IPS-NIHi7 (cell line): ENCODE results near the gene TLX3.

ENCODE experiments used
- DNase-seq: peaks from one replicate; pipeline ENCODE4 v3.0.0; 2012; ENCODE audit warnings: mixed read lengths; ENCODE audit errors: extremely low spot score

The TLX3 gene

DNA sequence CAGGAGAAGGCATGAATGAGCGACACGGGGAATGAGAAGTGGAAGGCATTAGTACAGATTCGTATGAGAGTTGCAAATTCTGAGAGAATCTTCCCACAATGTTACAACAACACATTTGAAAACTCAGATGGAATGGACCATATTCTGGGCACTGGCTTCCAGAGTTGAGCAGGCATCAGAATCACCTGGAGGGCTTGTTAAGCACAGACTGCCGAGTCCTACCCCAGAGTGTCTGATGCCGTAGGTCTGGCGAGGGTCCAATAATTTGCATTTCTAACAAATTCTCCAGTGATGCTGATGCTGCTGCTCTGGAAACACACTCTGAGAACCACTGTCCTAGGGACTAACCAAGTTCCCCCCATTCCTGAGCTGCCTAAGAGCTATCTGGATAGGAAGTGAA lies 2.9 kb upstream of the TLX3 start:
- DNase-seq, result no peak

DNA sequence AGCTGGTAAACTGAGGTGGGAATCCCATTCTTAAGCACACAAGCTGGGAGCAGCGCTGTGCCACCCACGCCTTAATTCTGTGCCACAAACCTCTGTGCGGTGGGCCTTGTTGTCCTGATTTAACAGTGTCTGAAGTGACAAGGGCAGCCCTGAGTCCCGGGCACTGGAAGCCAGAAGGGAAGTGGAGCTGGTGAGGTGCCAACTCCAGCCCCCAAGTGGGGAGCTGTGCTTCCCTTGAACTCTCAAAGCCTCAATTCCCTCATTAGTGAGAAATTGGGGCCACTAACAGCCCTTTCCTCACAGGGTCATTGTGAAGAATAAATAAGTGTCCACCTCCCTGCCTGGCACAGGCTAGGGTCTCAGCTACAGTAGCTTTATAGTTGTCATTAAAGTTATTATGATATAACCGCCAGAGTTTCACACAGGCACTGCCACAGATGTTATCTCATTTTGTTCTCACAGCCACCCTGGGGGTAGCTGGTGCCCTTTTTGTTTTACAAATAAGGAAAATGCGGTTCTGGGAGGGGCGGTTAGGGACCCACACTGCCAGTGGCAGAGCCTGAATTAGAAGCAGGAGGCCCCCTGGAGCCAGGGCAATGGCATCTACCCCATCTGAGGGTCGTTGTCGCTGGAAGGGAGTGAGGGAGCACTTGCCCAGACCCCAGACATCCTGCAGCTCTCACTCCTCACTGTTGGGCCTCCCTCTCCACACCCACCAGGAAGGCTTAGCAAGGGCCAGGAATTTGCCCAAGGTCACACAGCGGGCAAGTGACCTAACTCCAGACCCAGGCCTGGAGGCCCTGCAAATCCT lies 2.1 kb upstream of the TLX3 start:
- peak; percentile 43 for DNase-seq

DNA sequence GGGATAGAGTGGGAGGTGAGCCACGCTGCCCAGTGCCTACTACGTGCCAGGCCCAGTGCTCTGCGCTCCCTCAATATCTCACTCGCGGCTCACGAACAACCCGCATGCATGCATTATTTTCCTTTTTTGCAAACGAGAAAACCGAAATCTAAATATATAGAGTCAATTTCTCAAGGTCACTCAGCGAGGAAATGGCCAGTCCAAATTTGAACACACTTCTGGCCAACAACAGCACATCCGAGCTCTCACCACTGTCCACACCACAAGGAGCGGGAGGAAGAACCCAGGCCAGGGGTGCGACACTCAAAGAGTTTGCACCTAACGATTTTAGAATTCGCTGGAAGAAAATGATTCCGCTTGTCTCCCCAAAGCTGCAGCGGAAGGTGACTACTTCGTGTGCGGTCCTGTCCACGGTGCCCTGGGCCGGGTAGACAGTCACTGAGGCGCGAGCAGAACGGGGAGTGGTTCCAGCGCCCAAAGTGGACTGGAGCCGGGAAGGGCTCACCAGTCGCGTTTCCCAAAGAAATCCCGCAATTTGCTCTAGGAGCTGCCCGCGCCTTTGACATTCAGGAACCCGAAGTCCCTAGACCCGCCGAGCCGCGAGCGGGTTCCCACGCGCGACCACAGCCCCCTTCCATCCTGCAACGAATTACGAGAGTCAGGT lies 1.1 kb upstream of the TLX3 start:
- DNase-seq, result no peak

DNA sequence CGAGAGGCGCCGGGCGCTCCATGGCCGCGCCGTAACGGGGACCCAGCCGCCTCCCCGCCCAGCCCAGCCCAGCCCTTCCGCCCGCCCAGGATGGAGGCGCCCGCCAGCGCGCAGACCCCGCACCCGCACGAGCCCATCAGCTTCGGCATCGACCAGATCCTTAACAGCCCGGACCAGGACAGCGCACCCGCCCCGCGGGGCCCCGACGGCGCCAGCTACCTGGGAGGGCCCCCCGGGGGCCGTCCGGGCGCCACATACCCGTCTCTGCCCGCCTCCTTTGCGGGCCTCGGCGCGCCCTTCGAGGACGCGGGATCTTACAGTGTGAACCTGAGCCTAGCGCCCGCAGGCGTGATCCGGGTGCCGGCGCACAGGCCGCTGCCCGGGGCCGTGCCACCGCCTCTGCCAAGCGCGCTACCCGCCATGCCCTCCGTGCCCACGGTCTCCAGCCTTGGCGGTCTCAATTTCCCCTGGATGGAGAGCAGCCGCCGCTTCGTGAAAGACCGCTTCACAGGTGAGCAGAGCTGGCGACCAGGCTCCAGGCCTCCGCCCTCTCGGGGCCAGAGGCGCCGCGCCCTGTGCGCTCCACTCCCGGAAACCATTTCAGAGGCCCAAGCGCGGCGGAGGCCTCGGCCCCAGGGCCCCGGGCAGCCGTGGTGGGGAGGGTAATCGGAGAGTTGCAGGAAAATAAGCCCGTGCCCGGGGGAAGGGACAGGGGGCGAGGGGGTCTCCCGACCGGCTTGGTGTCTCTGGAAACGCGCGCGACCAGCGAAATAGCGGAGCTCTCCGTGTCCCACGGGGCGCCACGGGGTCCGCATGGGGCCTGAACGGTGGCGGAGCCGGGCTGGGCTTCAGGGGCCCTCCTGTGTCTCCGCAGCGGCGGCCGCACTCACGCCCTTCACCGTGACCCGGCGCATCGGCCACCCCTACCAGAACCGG lies 496 bp downstream of the TLX3 start:
- DNase-seq, result peak; percentile 26

DNA sequence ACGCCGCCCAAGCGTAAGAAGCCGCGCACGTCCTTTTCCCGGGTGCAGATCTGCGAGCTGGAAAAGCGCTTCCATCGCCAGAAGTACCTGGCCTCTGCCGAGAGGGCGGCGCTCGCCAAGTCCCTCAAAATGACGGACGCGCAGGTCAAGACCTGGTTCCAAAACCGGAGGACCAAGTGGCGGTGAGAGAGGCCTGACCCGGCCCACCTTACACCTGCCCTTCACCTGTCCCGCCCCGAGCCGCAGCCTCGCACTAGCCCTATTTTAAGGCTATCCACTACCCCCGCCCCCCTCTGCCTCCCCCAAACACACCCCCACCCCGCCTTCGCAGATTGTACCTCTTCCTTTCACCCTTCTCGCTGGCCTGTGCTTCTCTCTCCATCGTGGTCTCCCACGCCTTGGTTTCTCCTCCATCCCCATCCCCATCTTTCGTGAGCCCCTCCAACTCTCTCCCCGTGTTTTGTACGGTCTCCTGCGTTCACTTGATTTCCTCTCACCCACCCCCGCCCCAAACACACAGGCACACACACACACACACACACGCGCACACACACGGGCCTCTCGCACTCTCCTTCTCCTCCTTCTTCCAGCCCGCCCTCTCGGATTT lies 1.3 kb downstream of the TLX3 start:
- peak; percentile 61 for DNase-seq

DNA sequence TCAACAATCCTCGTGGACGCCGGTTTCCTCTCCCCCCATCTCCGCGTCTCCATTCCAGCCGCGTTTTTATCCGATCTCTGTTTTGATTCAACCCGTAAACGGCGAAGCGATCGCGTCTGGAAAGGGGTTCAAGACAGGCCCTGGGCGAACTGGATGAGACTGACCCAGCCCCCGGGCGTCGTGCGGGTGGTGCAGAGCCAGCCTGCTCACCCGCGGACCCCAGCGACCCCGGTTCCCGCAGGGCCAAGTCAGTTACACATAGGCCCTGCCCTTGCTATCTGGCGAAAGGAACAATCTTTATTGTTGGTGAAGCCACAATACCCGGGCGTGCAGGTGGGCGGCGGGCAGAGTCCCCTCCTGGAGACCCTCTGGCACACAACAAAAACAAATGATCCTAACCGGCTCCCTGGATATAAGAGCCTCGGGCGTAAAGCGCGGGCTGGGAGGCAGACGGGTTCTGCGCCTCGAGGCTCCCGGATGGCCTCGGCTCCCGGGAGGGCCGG lies 1.8 kb downstream of the TLX3 start:
- no peak for DNase-seq

DNA sequence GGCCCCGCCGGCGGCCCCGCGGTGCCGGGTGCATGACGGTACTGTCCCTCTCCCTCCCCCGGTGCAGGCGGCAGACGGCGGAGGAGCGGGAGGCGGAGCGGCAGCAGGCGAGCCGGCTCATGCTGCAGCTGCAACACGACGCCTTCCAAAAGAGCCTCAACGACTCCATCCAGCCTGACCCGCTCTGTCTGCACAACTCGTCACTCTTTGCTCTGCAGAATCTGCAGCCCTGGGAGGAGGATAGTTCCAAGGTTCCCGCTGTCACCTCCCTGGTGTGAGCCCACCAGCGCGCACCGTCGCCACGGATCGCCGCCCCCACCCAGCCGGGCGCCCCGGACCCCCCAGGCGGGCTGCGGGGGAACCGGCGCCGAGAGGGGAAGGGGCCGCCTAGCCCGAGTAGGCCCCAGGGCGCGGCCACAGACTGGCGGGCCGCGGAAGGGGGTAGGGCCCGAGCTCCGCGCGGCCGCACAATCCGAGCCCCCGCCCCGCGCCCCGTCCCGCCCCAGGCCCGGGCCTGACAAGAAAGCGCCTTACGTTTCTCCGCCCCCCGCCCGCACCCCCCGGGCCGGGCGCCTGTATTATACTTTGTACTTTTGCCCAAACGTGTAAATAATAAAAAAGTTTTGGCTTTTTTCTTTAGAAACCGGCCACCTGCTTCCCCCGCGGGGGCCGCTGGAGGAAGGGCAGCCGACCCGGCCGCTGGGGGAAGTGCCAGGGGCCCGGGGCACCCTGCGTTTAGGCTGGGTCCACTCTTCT lies 2.5 kb downstream of the TLX3 start:
- DNase-seq, result peak; percentile 65

DNA sequence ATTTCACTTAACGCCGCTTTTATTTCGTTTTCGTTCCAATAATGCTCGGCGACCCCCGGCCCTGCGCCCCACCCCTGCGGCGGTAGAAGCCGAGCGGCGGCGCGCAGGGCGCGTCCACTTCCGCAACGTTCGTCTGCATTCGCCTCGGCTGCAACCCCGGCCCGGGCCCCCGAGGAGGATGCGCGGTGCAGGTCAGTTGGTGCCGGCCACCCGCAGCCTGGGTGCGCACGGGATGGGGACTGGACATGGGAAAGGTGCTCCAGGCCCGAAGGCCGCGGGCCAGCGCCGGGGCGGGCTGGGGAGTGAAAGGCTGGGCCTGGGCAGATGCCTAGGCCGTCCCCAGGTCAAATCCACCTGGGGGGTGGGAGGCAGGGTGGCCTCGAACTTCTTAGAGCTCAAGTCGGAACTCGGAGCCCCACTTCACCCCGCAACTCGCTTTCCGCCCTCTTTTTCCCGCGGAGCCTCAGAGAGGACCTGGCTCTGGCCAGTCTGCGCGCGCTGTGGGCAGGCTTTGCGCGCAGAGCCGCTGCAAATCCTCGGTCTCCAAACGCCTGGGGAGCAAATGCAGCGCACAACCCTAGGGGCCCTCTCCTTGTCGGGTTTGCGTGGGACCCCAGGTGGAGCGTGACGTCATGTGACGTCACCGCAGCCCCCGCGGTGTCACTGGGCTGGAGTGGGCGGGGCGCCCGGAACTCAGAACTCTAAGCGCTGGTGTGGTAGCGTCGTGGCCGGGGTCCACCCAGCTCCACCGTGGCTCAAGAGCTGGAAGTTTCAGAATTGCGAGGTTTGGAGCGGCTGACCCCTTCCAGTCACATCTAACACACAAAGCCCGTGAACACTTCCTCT lies 3.3 kb downstream of the TLX3 start:
- DNase-seq, result no peak

DNA sequence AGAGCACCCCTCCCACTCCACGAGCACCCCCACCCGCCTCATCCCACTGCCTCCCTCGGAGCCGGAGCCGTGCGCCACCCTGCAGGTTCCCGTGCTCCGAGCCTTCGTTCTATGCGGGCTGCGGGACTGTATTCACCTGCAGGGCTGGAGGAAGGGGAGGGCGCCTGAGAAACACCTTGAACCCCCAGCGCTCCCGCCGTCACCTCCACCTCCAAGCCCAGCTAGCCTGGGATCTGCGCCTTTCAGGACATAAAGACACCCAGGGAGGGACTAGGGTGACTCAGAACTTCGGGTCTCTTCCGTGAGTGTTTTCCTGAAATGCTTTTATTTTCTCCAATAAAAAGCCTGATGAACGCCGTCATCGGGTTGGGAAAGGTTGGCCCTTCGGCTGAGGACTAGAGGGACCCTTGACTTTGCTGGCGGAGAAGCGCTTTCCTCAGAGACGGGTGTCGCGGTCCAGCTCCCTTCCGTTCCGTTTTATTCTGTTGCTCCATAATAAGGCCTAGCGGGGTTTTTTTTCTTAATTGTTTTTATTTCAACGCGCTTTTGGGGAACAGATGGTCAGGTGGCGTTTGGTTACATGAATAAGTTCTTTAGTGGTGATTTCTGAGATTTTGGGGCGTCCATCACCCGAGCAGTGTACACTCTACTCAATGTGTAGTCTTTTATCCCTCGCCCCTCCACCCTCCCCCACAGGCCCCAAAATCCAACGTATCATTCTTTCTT lies 4.6 kb downstream of the TLX3 start:
- DNase-seq, result no peak

DNA sequence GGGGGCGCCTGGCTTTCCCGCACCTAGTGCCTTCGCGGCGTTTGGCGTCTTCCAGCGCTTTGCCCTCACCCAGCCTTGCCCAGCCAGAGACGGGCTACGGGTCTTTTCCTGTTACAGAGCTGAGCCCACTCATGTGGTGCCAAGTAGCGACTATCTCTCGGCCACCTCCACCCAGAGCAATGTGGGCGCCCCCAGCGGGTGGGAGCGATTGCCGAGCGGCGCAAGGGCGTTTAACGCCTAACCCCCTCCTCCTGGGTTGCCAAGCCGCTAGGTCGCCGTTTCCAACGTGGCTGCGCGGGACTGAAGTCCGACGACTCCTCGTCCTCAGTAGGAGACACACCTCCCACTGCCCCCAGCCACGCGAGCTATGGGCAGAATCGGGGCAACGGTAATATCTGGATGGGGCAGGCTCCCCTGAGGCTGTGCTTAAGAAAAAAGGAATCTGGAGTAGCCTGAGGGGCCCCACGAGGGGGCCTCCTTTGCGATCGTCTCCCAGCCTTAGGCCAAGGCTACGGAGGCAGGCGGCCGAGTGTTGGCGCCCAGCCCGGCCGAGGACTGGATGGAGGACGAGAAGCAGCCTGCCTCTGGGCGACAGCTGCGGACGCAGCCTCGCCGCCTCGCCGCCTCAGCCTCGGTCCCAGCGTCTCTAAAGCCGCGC lies 5.8 kb downstream of the TLX3 start:
- peak; percentile 35 for DNase-seq

DNA sequence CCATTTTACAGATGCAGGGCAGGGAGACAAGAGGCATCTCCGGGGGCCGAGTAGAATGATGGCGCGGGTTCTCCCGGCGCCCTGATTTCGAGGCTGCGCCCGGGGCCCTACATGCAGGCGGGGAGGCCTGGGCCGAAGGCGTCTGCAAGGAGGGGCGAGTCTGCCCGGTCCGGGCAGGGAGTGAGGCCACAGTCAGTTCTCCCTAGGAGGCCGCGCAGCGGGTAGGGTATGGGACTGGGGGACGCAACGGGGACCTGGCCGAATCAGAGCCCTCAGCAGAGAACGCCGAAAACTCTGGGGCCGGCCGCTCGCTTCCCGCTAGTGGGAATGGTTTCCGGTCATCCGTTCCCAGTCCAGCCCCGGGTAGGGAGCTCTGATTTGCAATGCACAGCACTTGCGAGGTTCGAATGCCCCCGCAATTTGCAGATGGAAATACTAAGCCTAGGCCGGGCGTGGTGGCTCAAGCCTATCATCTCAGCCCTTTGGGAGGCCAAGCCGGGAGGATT lies 6.4 kb downstream of the TLX3 start:
- peak; percentile 28 for DNase-seq

DNA sequence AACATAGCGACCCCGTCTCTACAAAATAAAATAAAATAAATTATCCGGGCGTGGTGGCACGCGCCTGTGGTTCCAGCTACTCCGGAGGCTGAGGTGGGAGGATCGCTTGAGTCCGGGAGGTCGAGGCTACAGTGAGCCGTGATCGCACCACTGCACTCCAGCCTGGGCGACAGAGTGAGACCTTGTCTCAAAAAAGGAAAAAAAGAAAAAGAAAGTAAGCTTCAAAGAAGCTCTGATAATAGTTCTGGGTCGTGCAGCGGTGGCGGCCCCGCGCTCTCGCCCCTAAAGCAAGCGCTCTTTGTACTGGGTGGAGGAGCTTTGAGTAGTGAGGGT lies 6.8 kb downstream of the TLX3 start:
- DNase-seq, result no peak

DNA sequence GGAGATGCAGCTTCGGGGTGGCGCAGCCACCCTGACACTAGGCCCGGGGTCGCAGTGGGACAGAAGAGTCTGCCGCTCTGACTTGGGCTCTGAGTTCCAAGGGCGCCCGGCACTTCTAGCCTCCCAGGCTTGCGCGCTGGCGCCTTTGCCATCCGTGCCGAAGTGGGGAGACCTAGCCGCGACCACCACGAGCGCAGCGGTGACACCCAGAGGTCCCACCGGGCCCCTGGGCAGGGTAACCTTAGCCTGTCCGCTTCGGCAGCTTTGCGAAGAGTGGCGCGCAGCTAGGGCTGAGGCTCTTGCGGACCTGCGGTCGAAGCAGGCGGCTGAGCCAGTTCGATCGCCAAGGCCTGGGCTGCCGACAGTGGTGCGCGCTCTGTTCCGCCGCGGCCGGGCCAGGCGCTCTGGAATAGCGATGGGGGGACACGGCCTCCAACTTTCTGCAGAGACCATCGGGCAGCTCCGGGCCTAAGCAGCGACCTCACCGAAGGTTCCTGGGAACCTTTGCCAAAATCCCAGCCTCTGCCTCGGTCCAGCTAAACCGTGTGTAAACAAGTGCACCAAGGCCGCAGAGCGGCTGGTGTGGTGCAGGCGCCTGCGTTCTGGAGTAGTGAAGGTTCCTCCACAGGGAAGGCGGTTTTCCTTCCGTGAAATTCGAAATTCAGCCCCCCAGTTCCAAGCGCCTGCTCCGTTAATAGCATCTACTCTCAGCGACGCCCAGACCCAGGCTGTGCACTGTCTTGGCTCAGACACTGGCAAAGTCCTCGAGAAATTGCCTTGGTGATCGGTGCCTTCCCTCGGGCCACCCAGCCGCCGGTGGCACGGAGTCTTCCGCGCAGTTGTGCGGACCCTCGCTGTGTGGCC lies 7.4 kb downstream of the TLX3 start:
- DNase-seq, result peak; percentile 36

DNA sequence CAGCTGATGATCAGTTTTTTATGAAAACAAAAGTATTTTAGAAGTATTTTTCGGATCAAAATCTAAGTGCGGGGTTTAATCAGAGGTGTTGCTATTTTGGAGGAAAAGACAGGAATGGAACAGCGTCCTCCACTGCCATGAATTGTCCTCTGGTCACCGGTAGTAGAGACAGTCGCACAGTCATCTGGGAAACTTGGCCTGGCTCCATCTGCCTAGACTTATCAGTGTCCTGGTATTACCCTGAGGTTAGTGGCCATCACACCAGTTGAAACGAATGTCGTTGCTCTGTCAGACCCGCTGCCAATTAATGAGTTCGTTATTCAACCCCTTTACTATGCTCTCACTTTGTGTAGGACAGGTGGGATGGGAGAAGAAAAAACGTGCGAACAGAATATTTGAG lies 8.2 kb downstream of the TLX3 start:
- no peak for DNase-seq

DNA sequence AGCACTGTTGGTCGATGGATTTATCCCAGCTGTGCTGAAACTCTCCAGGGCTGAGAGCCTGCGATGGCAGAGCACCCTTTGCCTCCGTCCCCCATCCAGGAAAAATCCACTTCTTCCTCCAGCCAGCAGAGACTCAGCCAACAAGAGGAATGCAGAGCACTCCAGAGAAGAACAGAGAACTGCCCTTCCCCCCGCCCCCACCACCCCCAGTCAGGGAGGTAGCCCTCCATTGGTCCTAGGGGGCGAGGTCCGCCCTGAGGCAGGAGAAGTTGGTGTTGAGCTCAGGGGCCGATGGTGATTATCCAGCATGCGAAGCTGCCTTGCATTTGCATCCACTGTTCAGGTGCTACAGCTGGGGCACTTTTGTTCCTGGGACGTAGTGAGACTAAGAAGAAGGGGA lies 9.0 kb downstream of the TLX3 start:
- peak; percentile 71 for DNase-seq

DNA sequence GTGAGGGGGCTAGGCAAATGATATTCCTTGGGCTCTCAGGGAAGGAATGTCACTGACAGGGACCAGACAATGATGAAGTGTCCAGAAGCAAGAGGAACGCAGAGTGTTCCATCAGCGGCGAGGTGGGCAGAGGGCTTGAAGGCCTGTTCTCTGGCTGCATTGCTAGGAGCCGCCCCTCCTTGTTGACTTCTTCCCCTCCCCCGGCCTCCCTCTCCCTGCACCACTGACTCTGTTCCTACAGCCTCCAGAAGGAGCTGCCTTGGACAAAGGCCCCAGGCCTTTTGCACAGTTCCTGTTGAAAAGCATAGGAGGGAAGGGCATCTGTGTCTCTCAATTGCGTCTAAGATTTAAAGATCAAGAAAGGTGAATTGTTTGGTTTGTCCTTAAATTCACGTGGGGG lies 12.4 kb downstream of the TLX3 start:
- DNase-seq, result no peak

DNA sequence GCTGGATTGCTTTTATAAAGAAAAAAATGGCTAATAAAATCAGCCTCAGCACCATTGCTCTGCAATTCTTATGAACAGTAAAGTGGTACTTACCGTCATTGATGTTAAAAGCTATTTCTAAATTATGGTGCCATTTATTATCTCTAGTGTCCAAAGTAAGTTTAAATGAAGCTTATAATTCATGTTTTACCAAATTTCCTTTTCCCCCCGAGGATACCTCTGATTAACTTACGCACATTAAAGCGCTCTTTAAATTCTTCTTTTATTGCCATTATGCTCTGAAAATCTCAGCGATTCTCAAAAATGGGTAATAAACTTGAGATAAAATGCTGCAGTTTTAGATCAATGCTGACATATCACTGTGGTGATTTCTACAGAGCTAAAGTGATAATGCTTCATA lies 13.5 kb downstream of the TLX3 start:
- no peak for DNase-seq

DNA sequence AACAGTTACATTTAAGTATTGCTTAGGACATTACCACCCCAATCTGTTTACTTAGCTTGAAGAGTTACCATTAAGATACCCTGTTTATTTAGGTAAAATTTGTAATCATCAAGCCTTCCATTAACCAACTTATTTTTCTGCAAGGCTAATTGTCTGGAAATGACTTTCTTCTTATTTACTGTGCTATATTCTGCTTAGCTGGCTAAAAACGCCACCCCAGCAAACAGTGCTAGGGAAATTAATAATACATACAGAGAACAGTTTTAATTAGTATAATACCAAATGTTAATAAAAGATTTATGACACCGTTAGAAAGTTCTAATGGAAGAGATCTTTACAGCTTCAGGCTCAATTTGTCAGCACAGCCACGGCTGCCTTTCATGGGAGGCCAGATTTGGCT lies 14.0 kb downstream of the TLX3 start:
- no peak for DNase-seq
